GM12873 (cell line): Measurements from ENCODE around the gene SBF1.

ENCODE experiments used
- CTCF ChIP-seq: IDR thresholded peaks from 2 replicates; pipeline ENCODE4 v1.5.1; 2012; ENCODE audit warnings: low read depth, mild to moderate bottlenecking, moderate library complexity, low read length, control low read depth; ENCODE audit not compliant: insufficient read depth; ENCODE audit errors: missing control alignments

The SBF1 gene

DNA sequence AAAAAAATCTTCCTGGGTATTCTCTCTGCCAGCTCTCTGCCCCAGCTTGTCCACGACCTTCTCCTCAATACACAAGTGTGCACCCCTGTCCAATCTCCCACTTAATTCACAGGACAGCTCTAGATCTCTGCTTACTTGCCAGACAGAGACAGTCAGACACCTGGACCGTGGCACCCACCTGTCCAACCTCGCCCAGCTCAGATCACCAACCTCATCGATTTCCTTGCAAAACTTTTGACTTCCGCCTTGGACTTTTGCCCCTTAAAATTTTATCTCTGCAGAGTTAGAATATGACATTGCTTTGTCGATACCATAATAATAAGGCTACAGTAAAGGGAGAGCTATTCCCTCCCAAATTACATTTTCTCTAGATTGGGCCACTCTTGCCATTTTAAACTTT lies 22.3 kb upstream of the SBF1 start:
- TF ChIP-seq CTCF: no peak

DNA sequence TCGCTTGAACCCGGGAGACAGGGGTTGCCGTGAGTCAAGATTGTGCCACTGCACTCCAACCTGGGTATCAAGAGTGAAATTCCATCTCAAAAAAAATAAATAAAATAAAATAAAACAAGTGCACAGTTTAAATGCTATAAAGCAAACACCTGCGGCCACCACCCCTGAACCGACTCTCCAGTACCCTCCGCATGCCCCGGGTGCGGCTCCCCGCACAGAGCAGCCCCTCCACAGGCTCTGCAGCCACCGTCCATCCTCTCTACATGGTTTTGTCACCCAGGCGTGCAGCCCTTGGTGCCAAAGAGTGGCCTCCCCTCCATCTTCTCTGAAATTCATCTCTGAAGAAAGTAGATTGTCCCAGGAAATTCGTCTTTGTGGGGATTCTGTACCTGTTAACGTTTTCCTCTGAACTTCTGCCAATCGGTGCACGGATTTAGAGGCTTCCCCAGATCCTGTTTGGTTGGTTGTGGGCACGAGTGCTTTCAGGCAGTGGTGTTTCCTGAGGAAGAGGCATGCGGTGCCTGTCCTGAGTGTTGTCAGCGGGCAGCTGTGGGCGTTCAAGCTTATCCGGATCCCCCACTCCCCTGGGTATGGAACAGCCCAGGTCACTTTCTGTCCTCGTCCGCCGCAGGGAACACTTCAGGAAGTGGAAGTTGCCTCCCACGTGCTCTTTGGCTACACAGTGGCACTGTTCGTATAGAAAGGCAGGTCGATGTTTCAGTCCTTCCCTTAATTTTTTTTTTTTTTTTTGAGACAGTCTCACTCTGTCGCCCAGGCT lies 15.9 kb upstream of the SBF1 start:
- TF ChIP-seq CTCF: no peak

DNA sequence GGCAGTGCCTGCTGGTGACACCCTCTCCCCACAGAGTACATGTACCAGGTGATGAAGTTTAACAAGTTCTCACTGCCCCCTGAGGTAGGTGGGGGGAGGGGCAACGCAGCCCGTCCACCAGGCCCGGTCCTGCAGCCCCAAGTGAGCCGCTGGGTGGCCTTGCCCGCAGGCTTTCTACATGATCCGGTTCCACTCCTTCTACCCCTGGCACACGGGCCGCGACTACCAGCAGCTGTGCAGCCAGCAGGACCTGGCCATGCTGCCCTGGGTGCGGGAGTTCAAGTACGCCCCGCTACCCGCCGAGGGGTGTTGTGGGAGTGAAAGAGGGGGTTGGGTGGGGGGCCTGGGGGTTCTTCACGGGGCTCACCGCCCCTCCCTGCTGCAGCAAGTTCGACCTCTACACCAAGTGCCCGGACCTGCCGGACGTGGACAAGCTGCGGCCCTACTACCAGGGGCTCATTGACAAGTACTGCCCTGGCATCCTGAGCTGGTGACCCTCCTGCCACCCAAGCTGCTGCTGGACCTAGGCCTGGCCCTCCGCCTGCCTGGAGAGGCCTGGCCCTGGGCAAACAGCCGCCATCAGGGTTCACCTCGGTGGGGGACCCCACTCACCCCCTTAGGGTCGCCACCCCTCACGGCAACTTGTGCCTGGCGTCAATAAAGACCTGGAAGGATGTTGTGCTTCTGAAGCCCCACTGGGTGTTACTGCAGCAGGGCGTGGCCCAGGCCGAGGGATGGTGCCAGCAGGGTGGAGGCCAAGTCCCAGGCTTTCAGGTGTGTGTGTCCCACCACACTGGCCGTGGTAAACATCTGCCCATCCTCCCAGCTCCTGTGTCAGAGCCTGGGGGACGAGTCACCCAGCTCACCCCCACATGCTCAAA lies 14.8 kb upstream of the SBF1 start:
- no peak for TF ChIP-seq CTCF

DNA sequence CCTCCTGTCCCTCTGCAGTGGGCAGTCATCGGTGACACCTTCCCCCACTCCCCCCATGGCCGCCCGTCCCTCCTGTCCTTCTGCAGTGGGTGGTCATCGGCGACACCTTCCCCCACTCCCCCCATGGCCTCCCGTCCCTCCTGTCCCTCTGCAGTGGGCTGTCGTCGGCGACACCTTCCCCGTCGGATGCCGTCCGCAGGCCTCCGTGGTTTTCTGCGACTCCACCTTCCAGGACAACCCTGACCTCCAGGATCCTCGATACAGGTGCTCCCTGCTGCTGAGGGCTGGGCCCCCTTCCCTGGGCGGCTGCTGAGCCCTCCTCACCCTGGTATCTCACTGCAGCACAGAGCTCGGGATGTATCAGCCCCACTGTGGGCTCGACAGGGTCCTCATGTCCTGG lies 14.1 kb upstream of the SBF1 start:
- no peak for TF ChIP-seq CTCF

GRCh38 chr22:50488006-50488677 lies 13.3 kb upstream of the SBF1 start:
- TF ChIP-seq CTCF: no peak

DNA sequence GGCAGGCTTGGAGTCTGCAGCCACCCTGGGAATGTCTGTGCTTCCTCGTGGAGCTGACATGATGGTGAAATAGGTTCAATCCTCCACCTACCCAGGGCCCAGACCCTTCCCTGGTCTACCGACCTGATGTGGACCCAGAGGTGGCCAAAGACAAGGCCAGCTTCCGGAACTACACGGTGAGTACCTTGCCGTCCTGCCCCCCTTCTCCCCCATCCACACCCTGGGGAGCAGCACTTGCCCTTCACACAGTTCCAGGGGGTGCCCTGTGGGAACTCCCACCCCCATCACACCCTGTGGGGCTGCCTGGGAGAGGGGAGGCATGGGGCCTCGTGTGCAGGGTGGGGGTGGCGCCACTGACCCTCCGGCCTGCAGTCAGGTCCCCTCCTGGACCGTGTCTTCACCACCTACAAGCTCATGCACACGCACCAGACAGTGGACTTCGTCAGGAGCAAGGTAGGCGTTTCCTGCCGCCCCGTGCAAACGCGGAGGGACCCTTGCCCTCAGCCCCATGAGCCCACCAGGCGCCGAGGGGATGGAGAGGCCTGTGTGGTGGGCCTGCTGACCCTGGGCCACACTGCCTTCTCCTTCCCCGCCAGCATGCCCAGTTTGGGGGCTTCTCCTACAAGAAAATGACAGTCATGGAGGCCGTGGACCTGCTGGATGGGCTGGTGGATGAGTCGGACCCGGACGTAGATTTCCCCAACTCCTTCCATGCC lies 12.6 kb upstream of the SBF1 start:
- no peak for TF ChIP-seq CTCF
